ENCODE results near the gene GID8. TPM values are rescaled to one million over a fixed set of nuclear protein-coding genes. Genes with fewer than 3 reads are reported as not detected.

GID8 gene
- total and polyA plus RNA-seq, 2 donors from 2014 or later = 16.4 to 37.3 TPM

DNA sequence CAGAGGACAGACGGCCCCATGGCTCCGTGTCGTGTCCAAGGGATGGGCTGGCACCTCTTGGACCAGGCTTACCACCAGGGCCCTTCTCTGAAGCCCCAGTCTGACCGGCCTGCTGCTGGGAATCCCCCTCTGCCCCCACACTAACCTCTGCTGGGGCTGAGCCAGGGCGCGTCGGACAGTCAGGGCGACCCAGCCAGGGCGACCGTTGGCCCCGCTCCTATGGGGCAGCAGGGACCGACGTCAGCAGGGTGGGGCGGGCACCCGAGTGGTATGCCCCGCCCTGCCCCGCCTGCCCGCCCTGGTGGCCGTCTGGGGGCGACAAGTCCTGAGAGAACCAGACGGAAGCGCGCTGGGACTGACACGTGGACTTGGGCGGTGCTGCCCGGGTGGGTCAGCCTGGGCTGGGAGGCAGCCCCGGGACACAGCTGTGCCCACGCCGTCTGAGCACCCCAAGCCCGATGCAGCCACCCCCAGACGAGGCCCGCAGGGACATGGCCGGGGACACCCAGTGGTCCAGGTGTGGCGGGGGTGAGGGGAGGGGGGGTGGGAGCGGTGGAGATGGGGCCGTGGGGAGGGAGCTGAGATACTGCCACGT, 14.5 kb downstream of the GID8 start, which contains the start of gene SLC17A9:
Gene SLC17A9 (plus strand): TSS at position 337 of the 595 bp plus-strand sequence. CDS start 122 bp downstream, at position 459.
- FAIRE-seq (no peak), DNase-seq (peak in 3 of 5 donors; percentile 45 to 91 (median 72))
- peak within 1 kb of the TSS; percentile 63 to 75 for H3K27ac ChIP-seq (ENCODE audit: low read depth in 2 of 2, low read length in 2 of 2)
- H3K9me3 ChIP-seq (ENCODE audit: control insufficient read depth in 2 of 3, insufficient read depth in 1 of 3, low read length in 3 of 3) = no peaks in the 10 kb centered on the region
- H3K27me3 ChIP-seq (ENCODE audit: control insufficient read depth, insufficient read depth, low read length) = no peaks in the 10 kb centered on the region
- no peak within 1 kb of the TSS for H3K4me3 ChIP-seq (ENCODE audit: low read length in 3 of 3)
- peaks cover 0 to 18% (median 0%) of the 10 kb centered on the region in 3 donors for H3K4me1 ChIP-seq (ENCODE audit: control insufficient read depth in 2 of 3, insufficient read depth in 2 of 3, low read depth in 1 of 3, low read length in 3 of 3)
- TF ChIP-seq, protein P1, sequence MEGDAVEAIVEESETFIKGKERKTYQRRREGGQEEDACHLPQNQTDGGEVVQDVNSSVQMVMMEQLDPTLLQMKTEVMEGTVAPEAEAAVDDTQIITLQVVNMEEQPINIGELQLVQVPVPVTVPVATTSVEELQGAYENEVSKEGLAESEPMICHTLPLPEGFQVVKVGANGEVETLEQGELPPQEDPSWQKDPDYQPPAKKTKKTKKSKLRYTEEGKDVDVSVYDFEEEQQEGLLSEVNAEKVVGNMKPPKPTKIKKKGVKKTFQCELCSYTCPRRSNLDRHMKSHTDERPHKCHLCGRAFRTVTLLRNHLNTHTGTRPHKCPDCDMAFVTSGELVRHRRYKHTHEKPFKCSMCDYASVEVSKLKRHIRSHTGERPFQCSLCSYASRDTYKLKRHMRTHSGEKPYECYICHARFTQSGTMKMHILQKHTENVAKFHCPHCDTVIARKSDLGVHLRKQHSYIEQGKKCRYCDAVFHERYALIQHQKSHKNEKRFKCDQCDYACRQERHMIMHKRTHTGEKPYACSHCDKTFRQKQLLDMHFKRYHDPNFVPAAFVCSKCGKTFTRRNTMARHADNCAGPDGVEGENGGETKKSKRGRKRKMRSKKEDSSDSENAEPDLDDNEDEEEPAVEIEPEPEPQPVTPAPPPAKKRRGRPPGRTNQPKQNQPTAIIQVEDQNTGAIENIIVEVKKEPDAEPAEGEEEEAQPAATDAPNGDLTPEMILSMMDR (IDR thresholded peaks at IDR 0.05; ENCODE audit: borderline replicate concordance, extremely low read depth, insufficient read depth) = no peak
- H3K36me3 ChIP-seq (ENCODE audit: control insufficient read depth in 2 of 3, insufficient read depth in 3 of 3, low read length in 3 of 3) = peaks cover 4 to 24% (median 13%) of the 10 kb centered on the region in 3 donors
- peak within 1 kb of the TSS in 1 of 3 donors; percentile 48 for H3K9ac ChIP-seq (ENCODE audit: low read length in 3 of 3)
- intact Hi-C loops (cut with DNase I) = no loop called here

DNA sequence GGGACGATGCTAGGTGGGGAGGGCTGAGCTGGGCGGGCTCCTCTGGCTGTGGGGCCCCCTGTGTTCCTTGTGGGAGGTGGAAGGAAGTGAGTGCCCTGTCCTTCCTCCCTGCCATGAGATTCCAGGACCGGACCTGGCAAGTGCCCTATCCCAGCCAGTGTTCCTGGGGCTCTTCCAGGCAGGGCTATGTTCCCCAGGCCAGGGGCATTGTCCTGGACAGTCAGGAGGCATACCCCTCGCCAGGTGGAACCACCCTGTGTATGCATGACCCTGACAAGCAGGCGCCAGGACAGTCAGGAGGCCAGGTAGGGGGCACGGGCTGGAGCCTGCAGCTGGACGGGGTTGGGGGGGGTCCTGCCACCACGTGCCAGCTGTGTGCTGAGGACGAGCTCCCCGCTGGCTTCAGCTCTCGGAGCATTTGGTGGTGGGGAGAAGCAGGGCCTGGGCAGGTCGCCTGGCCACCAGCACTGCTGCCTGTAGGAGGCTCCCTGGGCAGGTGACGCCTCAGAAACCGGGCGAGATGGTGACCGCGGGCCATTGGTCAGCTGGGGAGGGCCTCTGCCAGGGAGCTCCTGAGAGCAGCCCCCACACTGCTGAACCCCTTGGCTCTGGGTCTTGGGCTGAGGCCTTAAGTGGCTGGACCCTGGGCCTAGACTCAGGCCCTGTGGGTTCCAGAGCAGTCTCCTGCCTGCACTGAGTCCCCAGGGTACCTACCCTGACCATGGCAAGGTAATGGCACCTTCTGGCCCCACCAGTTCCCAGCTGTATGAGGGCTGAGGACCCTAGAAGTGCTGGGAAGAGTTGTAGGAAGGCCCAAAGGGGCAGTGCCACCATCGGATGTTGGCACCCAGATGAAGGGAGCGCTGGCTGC, 15.3 kb downstream of the GID8 start:
- peak in 1 of 5 donors; percentile 76 for DNase-seq
- TF ChIP-seq, protein P1 (IDR thresholded peaks at IDR 0.05; ENCODE audit: borderline replicate concordance, extremely low read depth, insufficient read depth) = no peak
- Histone ChIP-seq H3K4me3 (ENCODE audit: low read length in 3 of 3) (no peak overlapping the region), H3K4me1 (ENCODE audit: control insufficient read depth in 2 of 3, insufficient read depth in 2 of 3, low read depth in 1 of 3, low read length in 3 of 3) (peaks cover 0 to 18% (median 0%) of the 10 kb centered on the region in 3 donors), H3K36me3 (ENCODE audit: control insufficient read depth in 2 of 3, insufficient read depth in 3 of 3, low read length in 3 of 3) (peaks cover 2 to 17% (median 8%) of the 10 kb centered on the region in 3 donors), H3K27ac (ENCODE audit: low read depth in 2 of 2, low read length in 2 of 2) (peak overlapping the region; percentile 63 to 75), H3K27me3 (ENCODE audit: control insufficient read depth, insufficient read depth, low read length) (no peaks in the 10 kb centered on the region), H3K9ac (ENCODE audit: low read length in 3 of 3) (peak overlapping the region in 1 of 3 donors; percentile 48), H3K9me3 (ENCODE audit: control insufficient read depth in 2 of 3, insufficient read depth in 1 of 3, low read length in 3 of 3) (no peaks in the 10 kb centered on the region)
- no peak for FAIRE-seq
- intact Hi-C loops (cut with DNase I) = no loop called here

- Histone ChIP-seq H3K36me3 (ENCODE audit: control insufficient read depth in 2 of 3, insufficient read depth in 3 of 3, low read length in 3 of 3) (peaks cover 1 to 15% (median 6%) of the 10 kb centered on the region in 3 donors), H3K27ac (ENCODE audit: low read depth in 2 of 2, low read length in 2 of 2) (peak overlapping the region; percentile 63 to 75), H3K9me3 (ENCODE audit: control insufficient read depth in 2 of 3, insufficient read depth in 1 of 3, low read length in 3 of 3) (no peaks in the 10 kb centered on the region), H3K9ac (ENCODE audit: low read length in 3 of 3) (peak overlapping the region in 1 of 3 donors; percentile 48), H3K4me3 (ENCODE audit: low read length in 3 of 3) (no peak overlapping the region), H3K4me1 (ENCODE audit: control insufficient read depth in 2 of 3, insufficient read depth in 2 of 3, low read depth in 1 of 3, low read length in 3 of 3) (peaks cover 0 to 18% (median 0%) of the 10 kb centered on the region in 3 donors), H3K27me3 (ENCODE audit: control insufficient read depth, insufficient read depth, low read length) (no peaks in the 10 kb centered on the region)
- TF ChIP-seq, protein P1 (IDR thresholded peaks at IDR 0.05; ENCODE audit: borderline replicate concordance, extremely low read depth, insufficient read depth) = no peak
- intact Hi-C loops (cut with DNase I) = no loop called here
- FAIRE-seq (no peak), DNase-seq (peak; percentile 90 to 93 (median 90))
These were observed 16.1 kb downstream of the GID8 start for GRCh38 chr20:62953839-62954703.
